Suppressor macrophage treated with lipopolysaccharide for 1 hour (primary cell): ENCODE results near the gene CDR2L.
A peak's percentile ranks its signal among the peaks of the same experiment; 100 is the strongest.
"Not testable (repeated sequence)": the region's sequence is repeated elsewhere in the genome, so short reads cannot be mapped to it uniquely, and the experiment has no call there.

Source experiments
- DNase-seq, 3 donors: peaks; one replicate each; pipeline ENCODE4 v3.0.0-alpha.2; 2020 to 2022

The CDR2L gene

DNA sequence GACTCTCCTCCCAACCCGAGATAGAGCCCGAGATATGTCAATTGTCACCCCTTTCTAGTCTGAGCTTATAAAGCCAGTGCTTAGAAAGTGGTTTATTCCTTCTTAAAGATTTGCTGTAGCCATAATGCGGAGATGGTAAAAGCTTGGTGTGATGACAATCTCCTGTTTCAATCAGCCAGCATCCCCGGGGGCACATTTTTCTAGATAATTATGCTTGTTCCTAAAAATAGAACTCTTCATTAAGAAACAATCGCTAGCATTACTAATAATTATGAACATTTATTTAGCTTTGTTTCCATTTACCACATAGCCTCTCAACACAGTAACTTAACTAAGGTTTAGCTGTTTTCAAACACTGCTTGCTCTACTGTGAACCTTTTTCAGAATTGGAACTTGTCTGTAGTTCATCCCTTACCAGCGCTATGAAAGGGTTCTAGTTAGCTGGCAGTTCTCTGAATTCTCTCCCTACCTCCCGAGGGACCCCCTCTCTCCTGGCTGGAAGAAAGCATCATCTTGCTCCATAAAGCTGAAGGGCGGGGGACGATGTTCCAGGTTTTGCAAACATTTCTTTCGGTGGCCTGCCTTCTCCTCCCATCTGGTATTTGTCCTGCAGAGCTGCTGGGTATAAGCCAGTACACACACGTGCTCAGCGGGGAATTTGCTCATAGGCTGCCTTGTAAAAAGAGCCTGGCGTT, 24.1 kb downstream of the CDR2L start:
- no peak for DNase-seq

DNA sequence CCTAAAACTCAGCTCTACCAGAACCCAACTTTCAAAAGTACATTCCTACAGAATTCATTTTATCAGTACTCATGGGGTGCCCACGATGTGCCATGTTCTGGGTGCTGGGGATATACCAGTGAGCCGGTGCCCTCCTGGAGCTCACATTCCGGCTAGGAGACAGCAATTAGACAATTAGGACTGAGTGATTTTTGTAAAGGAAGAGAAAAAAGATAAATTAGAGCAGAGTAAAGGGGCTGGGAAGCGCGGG, 24.6 kb downstream of the CDR2L start:
- no peak for DNase-seq

DNA sequence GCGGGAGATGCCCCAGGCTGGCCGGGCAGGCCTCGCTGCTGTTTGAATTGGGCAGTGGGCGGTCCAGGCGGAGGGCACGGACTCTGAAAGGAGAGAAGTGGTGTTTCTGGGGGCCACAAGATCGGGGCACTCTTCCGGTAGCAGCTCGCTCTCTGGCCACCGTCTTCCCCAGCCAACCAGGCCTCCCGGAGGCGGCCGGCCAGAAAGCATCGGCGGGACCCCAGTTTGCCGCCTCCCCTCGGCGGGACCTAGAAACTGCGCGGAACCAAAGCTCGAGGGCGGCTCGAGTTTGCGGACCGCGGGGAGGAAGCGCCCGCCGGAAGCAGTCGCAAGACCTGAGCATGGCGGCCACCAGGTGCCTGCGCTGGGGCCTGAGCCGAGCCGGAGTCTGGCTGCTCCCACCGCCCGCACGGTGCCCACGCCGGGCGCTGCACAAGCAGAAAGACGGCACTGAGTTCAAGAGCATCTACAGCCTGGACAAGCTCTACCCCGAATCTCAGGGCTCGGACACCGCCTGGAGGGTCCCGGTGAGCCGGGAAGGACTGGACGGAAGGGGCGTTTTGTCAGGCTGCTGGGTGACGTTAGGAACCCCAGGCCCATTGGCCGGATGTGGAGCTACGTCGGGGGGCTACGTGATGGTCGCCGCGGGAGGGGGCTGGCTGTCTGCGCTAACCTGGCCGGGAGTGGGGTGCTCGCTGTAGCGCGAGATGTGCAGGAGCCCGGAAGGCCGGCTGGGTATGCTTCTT, 25.1 kb downstream of the CDR2L start, which contains the start of gene MRPL58:
Gene MRPL58, plus strand, starts transcription at position 325 of the 746 bp plus-strand sequence. Its CDS starts 17 bp downstream, at position 342.
- peak; percentile 87 to 92 (median 89) for DNase-seq

DNA sequence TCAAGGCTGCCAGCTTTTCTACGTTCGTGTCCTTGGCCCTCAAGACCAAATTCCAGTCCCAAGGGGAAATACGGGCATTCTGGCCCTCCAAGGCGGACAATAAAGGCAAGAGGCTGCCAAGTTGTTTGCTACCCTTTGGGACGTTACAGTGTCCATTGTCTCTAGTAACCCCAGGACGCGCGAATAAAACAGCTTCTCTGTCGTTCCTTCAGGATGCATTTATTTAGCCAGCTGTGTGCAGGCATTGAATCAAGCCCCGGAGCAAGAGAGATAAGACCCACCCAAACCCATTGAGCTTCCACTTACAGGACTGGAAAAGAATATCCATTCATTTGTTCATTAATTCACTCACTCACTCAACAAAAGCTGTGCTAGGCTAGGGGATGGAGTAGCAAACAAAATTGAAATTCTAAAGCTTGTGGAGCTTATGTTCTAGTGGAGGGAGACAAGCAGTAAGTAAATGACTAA, 25.7 kb downstream of the CDR2L start:
- no peak for DNase-seq

DNA sequence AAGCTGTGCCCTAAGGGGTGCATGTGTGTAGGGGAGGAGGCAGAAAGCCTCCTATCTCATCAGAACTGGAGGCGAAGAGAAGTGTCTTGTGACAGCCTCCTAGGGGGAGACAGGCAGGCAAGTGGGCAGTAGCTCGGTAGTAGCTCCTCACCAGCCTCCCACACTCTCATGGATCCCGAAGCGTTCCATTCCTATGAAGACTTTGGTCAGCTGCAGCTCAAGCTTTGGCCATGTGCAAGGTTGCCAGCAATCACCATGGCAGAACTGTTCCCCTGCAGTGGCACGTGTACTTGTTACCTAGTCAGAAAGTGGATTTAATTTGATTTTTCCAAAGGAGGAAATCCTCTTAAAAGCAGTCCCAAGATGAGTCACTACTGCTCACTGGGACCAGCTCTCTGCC, 31.7 kb downstream of the CDR2L start:
- DNase-seq, result no peak

DNA sequence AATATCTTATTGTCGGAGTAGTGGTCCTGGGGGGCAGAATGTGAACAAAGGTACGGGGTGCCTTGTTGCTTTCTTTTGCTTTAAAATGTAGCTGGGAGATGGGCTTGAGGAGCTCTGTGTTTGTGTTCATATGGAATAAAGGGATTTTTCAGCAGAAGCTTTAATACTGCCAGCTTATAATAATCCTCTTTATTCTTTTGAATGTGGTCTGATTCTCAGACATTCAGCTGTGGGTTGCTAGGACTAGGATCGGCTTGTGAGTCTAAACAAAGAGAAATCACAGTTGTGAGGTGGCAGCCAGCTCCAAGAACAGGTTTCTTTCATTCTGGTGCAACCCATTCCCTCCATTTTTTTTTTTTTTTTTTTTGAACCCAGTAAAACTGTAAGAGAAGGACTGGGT, 32.3 kb downstream of the CDR2L start:
- DNase-seq, result no peak

DNA sequence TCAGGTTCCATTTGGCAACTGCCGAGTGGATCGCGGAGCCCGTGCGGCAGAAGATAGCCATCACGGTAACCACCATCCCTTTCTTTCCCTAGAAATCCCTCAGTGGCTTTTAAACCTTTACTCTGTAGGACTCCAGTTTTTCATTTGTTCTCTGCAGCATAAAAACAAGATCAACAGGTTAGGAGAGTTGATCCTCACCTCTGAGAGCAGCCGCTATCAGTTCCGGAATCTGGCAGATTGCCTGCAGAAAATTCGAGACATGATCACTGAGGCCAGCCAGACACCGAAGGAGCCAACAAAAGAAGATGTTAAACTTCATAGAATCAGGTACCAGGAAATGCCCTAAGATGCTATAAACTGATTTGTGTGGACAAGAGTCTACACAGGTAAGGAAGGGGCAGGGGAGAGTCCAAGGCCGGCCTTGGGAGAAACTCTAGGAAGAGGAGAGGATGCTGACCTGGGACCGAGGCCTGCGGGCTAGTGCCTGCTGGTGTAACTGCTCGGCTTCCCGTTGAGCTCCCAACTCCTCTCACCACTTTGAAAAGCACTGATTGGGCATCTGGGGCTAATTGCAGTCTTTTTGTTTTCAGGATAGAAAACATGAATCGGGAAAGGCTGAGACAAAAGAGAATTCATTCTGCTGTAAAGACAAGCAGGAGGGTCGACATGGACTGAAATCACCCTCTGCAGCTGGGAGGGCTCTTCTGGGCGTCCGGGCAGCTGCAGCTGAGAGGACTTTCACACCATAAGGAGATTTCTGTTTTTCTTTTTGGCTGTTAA, 33.1 kb downstream of the CDR2L start:
- DNase-seq, result no peak

DNA sequence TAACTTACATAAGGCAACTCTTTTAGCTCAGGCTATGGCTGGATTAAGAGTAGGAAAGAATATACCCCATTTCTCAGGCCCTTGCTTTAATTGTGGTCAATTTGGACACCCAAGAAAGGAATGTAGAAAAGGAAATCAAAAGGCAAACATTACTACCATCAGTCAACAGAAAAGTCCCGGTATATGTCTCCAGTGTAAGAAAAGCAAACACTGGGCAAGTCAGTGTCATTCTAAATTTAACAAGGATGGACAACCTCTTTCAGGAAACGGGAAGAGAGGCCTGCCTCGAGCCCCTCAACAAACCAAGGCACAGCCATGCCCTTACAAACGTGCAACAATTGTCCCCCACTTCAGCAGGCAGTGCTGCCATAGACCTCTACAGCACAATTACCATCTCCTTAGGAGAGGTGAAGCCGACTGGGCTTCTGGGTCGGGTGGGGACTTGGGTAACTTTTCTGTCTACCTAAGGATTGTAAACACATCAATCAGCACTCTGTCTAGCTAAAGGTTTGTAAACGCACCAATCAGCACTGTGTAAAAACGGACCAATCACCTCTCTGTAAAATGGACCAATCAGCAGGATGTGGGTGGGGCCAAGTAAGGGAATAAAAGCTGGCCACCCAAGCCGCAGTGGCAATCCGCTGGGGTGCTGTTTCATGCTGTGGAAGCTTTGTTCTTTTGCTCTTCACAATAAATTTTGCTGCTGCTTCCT, 37.4 kb downstream of the CDR2L start:
- peak in 1 of 3 donors; percentile 7 for DNase-seq

DNA sequence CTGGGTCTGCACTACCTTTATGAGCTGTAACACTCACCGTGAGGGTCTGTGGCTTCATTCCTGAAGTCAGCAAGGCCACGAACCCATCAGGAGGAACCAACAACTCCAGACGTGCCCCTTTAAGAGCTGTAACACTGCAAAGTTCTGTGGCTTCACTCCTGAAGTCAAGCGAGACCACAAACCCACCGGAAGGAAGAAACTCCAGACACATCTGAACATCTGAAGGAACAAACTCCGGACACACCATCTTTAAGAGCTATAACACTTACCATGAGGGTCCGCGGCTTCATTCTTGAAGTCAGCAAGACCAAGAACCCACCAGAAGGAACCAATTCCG, 37.9 kb downstream of the CDR2L start:
- DNase-seq, result not testable (repeated sequence)

DNA sequence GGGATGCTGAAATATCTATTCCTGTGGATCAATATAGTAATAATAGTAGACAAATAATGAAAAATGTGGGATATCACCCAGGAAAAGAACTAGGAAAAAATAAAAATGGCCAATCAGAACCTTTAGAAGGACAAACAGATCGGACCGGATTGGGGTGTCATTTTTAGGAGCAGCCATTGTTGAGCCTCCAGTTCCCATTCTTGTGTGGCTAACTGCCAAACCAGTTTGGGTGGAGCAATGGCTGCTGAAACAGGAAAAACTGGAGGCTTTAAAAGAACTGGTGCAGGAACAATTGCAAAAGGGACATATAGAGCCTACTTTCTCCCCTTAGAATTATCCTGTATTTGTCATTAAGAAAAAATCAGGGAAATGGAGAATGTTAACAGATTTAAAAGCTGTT, 39.2 kb downstream of the CDR2L start:
- peak in 2 of 3 donors; percentile 25 to 38 for DNase-seq

DNA sequence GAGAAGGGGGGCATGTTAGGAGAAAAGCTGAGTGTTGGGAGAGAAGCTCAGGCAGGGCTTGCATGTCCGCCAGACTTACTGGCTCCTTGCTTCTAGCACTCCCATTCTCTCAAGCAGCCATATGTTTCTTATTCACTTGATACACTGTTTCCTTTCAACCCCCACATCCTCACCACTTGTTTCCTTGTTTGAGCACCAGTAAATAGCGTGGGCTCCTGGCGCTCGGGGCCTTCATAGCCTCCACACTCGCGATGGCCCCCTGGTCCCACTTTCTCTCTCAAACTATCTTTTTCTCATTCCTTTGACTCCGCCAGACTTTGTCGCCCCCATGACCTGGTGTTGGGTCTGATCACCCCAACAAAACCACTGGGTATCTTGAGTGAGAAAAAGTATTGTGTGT, 42.7 kb downstream of the CDR2L start:
- DNase-seq, result no peak

DNA sequence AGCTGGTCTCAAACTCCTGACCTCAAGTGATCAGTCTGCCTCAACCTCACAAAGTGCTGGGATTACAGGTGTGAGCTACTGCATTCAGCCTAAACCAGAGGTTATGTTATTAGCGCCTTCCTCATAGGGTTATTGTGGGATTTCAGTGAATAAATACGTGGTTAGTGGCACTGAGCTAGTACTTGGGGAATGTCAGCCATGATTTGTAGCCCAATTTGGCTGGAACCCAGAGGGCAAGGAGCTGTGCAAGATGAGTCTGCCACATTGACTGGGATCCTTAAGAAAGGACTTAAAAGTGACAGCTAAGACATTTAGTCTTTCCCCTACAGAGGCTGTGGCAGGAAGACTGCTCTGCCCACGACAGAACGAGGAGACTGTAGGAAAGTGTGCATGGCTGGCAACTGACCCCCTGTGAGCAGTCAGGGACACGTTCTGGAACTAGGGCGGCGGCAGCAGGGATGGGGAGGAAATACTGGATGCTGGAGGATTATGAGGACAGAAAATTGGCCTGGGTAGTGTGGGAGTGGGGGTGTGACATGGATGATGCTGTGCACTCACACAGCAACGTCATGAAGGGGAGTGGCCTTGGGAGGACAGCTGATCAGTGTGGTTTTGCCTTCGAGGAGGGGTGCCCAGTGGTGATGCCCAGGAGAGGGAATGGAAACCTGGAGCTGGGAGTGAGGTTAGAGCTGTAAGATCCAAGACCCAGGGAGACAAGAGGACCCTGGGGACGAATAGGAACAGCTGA, 44.7 kb downstream of the CDR2L start:
- DNase-seq, result peak; percentile 86 to 91 (median 88)

DNA sequence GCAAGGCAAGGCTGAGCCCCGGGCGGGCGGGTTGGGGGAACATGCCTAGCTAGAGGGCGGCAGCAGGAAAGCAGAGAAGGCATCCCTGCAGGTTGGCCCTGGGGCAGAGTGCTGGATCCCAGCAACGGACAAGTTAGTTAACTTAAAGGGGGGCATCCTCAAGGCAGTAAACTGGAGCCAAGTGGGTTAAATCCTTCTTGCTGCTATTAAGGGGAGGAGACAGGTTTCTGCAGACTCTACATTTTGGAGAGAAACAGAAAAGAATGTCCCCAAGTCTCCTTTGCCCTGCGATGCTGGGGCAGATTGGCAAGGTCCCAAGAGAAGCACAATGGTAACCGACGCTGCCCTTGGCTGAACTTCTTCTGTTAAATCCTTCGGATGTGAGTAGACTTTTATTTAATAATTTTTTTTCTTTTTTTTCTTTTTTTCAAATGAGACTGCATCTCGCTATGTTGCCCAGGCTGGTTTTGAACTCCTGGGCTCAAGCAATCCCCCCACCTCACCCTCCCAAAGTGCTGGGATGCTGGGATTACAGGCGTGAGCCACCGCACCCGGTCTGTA, 45.4 kb downstream of the CDR2L start:
- no peak for DNase-seq

DNA sequence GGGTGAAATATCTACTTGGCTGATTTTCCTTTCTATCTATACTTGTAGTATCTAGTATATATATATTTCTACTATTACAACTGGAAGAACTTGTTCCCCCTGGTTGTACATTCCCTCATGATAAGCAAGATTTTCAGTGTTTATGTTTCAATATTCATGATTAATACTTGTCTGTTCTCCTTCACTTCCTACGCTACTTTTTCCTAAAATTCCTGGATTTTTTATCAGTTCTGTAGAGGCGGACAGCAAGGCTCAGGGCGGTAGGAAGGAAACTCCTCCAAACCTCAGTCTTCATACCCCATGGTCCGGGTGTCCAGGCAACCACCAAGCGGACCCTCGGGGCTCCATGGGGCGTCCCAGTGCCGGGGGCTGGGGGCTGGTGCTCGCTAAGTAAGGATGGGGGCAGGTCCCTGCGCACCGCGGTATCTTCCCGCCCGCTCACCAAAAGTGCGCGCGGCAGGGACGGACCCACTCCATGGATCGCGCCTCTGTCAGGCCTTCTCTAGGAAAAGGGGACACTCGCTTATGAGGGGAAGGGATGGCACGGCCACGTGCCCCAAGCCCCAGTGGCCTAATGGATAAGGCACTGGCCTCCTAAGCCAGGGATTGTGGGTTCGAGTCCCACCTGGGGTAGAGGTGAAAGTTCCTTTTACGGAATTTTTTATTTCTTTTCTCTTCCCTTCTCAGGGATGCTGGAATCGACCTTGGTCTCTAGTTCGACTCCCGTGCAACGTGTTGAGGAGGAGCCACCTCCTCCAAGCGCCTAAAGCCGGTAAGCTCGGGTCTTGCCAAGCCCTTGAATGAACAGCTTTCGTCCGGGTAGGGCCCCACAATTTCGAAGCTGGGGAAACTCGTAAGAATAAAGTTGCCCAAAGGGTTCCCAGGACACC, 46.2 kb downstream of the CDR2L start:
- peak; percentile 91 to 93 (median 92) for DNase-seq

DNA sequence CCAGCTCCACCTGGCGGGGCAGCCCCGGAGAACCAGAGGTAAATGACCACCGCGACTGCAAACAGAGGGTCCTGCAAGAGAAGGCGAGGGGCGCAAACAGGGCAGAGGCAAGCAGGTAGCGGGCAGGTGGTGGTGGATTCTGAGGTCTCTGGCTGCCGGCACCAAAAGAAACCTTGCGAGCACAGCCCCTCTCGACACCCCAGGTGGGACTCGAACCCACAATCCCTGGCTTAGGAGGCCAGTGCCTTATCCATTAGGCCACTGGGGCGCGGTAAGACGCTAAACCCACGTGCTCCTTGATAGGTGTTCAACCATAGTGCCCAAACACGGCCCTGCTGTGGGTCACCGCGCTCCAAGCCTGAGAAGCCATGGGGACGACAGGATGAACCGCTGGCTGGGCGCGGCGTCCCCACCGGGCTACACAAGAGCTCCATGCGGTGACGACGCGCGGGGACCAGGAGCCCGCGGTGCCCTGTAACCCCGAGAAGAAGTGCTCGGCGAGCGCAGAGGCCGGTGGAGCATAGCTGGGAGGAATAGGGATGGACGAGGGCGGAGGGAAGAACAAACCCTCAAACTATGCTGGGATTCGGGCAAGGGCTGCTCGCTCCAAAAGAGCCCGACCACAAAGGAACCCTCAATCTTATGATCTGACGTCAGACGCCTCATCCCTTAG, 46.9 kb downstream of the CDR2L start:
- DNase-seq, result peak; percentile 88 to 89 (median 89)

DNA sequence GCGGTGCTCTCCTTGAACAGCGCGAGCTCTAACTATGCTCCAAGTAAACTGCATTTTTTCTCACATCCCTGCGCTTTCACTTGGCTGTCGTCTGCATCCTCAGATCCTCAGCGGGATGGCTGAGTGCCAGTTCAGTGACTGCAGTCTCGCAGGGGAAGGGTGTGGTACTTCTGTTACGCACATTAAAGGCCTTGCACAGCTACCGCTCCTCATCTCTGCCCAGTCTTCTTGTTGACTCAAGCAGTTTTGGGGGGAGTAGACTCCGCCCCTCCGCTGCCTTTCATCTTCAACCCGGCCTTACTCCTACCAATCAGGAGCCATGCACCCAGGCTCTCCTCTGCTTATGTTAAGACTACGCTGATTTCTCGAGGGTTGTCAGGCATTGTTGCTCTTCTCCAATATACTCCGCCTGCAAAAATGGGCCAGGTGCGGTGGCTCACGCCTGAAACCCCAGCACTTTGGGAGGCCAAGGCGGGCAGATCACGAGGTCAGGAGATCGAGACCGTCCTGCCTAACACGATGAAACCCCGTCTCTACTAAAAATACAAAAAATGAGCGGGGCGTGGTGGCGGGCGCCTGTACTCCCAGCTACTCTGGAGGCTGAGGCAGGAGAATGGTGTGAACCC, 49.3 kb downstream of the CDR2L start:
- peak; percentile 57 to 78 (median 64) for DNase-seq

DNA sequence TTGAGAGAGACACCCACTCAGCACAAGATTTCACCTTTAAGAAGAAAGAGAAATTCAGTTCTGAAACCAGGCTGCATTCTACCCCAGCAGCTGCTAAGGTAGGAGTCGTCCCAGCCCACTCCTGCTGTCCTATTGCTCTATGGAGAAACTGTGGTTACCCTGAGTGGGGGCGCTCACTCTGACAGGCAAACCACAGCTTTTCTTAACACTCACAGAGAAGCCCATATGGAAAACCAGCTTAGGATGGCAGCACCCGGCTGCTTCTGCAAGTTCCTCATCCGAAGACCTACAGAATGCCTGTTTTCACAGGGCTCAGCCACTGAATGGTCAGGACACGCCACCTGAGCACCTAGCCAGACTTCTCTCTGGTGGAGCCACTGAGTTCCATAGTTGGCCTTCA, 51.8 kb downstream of the CDR2L start:
- DNase-seq, result no peak

DNA sequence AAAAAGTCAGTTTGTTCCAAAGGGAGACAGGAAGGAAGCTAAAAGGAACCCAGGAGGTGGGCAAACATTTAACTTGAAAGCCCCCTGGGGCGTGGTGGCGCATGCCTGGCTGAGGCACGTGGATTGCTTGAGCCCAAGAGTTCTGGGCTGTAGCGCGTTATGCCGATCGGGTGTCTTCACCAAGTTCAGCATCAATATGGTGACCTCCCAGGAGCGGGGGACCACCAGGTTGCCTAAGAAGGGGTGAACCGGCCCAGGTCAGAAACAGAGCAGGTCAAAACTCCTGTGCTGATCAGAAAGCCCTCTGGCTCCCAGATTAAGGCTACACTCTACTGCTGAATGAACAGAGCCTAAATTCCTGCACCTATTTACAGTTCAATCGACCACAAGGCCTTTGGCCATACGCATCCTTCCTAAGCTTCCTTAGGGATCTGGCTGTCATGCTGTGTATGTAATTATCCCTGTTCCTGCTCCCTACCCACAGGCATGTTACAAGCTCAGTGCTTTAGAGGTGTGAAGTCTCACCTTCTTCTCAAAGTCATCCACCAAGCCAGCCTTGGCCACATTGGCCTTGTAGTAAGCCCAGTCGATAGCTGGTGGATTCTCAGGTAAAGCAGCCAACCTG, 54.3 kb downstream of the CDR2L start:
- no peak for DNase-seq

DNA sequence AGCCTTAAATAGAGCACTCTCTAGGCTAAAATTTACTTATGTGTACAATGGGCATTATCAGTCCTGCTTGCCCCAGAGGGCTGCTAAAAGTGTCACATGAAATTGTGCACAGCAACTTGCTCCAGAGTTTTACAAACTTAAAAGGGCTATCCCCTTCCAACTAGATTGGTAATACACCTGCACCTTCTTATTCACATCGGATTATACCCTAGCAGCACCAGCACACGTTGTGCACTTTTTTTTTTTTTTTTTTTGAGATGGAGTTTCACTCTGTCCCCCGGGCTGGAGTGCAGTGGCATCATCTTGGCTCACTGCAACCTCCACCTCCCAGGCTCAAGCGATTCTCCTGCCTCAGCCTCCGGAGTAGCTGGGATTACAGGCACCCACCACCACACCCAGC, 56.4 kb downstream of the CDR2L start:
- DNase-seq, result not testable (repeated sequence)
